Activated CD4-positive, CD25-positive, alpha-beta regulatory T cell treated with anti-CD3 and anti-CD28 coated beads, Interleukin-2, amount 50 U/mL, for 72 hours (primary cell): ENCODE measurements around the gene VPS37D.
A peak's percentile ranks its signal among the peaks of the same experiment; 100 is the strongest.

Source experiments
- DNase-seq: peaks from one replicate; pipeline ENCODE4 v3.0.0; 2021

The VPS37D gene

DNA sequence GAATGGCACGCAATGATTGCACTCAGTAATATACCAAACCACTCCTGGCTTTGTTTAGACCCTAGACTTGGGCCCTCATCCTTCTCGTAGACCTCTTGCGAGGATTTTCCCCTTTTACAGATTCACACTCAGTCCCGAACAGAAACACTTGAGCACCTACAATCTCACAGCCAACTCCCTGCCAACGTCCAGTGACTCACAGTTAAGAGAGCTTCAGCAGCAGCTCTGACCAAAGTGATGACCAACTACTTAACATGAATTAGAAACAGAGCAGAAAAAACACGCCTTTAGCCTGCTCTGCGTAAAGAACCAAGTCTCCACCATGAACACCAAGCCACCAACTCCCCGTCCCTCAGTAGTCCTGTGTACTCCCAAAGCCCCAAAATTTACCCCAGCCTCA is 13.4 kb downstream of the VPS37D start:
- DNase-seq: no peak

DNA sequence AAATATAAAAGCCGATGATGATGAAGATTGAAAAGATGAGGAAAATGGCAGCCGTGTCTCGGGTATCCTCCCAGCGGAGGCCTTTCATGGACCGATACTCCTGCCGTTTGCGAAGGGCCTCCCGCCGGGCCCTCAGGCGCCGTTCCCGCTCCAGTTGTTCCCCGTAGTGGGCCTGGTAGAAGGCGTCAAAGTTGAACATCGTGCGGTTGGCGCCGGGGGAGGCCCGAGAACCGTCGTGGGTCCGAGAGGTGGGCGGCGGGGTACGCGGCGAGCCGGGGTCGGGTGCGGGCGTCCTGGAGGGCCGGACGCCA is 15.1 kb downstream of the VPS37D start:
- DNase-seq: no peak

DNA sequence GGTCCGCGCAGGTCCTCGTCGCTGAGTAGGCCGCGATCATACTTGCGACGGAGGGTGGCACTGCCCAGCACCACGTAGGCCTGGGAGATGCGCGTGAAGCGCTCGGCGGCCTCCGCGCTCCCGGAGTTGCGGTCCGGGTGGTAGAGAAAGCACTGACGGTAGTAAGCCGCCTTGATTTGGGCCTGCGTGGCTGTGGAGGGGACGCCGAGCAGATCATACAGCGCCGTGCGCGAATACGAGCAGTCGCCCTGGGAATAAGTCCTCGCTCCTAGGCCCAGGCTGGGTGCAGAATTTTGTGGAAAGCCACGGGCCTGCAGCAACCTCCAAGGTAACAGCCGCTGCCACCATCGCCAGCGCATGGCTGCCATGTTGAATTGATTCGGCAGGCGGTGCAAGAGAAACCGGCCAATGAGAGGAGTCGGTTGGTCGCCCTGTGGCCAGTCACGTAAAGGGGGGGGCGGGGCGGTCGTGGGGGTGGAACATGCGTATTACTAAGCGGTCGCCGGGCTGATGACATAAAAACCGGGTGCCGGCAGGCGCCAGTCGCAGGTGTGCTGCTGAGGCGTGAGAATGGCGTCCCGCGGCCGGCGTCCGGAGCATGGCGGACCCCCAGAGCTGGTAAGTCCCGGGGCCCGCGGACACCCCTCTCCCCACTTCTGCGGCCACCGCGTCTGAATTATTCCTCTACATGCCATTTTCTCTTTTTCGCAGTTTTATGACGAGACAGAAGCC is 15.6 kb downstream of the VPS37D start, which contains the start of the genes BUD23 and DNAJC30:
TSS of gene BUD23 (plus strand) at position 542 of the 732 bp plus-strand sequence. CDS start at position 571, 29 bp downstream.
TSS of gene DNAJC30 (minus strand) at position 398 of the 732 bp plus-strand sequence. CDS start at position 368, 30 bp downstream.
- DNase-seq: peak; percentile 88

DNA sequence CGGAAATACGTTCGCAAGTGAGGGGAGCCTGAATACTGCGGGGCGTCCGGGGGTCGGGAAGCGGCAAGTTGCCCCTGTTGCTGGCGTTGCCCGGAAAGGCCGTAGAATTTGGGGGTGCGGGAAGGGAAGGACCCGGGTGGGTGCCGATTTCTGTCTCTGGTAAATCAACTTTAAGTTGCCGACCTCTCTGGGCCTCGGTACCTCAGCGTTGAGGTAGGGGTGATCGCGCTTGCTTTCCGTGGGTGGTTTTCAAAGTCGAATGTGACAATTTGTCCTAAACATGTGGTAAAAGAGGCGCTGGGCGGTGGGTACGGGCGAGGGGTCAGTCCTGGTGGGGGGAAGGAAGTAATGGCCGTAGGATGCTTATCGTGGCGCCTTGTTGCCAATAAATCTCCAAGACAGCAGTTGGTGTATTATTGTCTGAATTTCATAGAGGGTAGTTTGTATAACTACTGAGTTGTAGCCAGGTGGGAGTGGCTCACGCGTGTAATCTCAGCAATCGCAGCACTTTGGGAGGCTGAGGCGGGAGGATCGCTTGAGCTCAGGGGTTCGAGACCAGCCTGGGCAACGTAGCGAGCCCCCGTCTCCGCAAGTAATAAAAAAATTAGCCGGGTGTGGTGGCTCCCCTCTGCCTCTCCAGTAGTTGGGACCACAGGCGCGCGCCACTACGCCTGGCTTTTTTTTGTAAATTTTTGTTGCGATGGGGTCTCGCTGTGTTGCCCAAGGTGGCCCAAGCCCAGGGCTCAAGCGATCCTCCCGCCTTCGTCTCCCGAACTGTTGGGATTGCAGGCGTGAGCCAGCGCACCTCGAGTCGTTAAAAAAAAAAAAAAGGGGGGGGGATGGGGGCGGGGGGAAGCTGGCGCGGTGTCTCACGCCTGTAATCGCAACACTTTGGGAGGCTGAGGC is 16.4 kb downstream of the VPS37D start:
- no peak for DNase-seq

DNA sequence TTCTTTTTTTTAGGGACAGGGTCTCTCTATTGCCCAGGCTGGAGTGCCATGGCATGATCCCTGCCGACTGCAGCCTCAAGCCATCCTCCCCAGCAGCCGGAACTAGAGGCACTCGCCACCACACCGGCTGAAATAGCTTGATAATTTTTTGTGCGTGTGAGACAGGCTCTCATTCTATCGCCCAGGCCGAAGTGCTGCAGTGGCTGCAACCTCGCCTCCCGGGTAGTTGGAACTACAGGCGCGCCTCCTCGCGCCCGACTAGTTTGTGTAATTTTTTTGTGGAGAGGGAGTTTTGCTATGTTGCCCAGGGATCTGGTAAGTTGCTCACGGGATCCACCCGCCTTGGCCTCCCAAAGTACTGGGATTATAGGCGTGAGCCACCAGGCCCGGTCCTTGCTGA is 17.7 kb downstream of the VPS37D start:
- DNase-seq: no peak

DNA sequence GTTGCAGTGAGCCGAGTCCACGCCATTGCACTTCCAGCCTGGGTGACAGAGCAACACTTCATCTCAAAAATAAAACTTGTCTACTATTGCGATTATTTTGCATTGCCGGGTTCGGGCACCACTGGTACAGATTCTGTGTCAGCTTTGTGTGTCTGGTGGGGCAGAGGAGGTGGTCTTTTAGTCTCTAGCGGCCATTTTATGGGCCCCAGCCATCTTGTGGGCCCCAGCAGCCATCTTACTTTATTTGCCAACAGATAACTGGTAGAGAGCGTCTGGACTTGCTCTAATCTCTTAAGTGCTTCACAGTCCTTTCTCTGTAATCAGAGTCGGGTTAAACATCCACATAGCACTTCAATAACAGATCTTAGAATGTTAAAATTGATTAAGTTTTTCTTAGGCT is 20.7 kb downstream of the VPS37D start:
- DNase-seq: no peak

DNA sequence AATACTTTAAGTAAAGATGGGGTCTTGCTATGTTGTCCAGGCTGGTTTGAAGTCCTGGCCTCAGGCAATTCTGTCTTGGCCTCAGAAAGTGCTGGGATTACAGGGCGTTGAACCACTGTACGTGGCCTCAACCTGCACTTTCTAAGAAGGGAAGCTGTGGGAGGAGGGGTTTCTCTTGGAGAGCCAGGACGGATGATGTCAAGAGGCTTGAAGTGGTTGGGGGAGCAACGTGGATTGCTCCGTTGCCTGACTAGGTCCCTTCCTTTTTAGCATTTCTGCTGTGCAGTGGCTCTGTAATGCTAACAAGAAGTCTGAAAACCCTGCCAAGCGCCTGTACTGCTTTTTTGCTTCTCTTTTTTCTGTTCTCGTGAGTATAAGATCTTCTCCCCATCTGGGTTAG is 23.0 kb downstream of the VPS37D start:
- DNase-seq: no peak

DNA sequence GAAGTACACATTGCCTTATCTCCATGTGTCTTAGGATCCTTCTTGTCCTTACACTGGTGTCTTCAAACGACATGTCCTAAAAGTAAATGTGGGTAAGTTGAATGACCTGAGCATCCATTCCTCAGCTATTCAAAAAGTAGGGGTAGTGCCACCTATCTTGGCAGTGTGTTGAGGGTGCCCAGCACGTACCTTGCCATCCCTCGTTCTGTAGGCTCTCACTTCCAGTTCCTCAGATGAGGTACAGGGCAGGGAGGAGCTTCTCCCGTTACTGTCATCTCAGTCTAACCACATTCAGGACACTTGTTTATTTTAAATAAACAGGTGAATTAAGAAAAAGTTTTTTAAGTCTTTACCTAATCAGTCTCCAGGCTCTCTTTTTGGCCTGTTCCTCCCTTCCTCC is 28.7 kb downstream of the VPS37D start:
- DNase-seq: no peak

DNA sequence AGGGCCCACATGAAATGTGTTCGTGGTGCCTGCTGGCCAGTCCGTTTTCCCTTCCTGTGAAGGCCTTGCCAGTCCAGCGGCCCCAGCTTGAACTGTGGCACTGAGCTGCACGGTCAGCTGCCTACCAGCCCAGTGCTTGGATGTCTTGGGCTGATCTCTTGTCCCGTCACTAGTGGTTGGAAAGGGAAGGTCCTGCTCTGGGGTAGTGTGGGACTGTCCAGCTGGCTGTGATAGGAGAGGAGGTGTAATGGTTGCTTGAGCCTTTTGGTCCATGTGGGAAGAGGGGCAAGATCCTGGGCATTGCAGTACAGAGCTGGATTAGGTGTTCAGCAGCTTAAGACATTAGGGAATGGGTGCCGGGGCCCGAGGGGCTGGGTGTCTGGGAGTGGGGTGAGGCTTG is 30.8 kb downstream of the VPS37D start:
- DNase-seq: no peak

DNA sequence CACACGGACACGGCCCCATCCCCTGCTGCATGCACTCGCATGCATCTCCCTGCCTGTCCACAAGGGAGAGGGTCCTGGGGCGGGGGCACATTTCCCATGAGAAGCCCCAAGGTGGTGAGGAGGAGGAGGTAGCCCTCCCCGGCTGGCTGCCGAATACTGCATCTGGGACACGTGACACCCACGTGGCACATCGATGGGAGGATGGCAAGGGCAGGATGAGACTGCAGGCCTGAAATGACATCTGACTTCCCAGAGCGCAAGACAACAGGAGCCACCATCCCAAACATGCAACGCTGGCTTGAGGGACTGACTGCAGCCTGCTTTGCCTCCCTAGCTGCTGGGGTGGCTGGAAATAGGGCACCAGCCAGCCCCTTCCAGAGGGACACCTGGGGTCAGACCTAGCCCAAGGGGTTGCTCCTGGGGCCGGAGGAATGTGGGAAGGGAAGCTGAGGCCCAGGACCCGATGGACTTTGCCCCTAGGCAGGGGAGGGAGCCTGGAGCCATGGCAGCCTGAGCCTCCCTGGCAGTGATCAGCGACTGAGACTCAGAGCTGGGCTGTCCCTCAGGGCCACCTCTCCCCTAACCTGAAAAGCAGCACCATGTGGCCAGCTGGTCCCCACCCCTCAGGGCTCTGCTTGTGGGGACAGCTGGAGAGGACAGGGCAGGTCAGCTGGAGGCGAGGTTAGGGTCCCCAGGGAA is 31.9 kb downstream of the VPS37D start:
- DNase-seq: no peak

DNA sequence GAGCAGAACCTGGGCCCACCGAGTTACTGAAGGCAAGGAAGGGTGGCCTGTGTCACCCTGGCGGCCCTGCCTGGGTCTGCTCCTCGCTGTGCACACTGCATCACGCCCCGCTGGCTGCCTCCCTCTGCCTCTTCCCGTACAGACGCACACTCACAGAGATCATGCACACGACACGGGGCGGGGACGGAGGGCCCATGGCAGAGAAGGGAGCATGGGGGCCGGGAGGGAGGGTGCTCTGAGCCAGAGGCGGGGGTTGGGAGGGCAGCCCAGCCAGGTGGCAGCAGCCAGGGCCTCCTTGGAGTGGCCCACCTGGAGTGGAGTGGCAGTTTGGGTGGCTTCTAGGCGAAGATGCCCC is 32.4 kb downstream of the VPS37D start:
- DNase-seq: no peak

DNA sequence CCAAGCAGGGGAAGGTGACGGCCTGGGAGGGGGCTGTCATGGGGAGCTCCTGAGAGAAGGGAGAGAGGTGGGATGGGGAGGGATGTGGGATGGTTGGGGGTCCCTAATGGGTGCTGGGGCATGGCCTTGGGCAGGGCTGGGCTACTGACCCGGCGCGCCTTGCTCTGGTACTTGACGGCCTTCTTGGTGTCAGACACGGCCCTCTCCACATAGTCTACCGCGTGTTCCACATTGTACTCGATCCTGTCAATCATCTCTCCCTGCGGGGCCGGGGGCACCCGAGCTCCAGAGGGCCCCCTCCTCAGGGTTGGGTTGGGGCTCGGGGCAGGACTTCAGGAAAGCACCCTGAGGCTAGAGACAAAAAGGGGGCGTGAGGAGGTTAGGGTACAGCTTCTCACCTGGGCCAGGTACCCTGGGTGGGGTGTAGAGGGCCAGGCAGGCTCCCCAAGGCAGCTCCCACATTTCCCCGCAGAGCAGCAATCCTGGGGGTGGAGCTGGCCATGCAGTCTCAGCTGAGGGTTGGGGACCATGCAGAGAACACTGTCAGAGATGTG is 33.0 kb downstream of the VPS37D start:
- DNase-seq: no peak

DNA sequence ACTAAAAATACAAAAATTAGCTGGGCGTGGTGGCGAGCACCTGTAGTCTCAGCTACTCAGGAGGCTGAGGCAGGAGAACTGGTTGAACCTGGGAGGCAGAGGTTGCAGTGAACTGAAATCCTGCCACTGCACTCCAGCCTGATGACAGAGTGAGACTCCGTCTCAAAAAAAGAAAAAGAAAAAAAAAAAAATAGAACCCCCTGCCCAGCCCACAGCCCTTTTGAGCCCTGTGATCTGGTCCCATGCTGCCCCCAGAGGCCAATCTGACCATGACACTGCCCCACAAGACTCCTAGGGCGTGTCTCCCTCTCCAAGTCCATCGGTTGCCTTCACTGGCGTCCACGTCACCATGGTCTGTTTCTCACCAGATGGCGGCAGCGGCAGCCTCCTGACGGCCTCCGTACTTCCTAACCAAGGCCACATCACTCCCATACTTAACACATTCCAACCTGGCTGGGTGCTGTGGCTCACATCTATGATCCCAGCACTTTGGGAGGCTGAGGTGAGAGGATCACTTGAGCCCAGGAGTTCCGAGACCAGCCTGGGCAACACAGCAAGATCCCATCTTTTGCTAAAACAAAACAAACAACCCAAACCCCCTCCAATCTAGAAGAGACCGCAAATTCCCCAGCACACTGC is 33.8 kb downstream of the VPS37D start:
- DNase-seq: peak; percentile 47

DNA sequence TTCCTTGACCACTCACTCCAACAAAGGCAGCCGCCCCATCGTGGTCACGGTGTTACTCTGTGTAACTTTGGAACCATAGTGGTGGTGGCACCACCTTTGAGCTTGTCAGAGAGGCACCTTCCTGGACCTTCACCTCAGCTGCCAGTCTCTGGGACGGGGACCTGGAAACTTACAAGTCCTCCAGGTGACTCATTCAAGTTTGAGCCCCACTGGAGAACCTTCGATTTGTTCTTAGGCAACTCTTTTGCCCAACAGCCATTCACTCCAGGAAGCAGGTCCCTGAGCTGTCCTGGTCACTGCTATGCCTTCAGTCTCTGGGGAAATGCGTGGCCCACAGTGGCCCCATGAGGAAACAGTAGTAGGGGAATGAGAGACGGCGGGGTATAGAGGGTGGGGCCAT is 34.6 kb downstream of the VPS37D start:
- no peak for DNase-seq

DNA sequence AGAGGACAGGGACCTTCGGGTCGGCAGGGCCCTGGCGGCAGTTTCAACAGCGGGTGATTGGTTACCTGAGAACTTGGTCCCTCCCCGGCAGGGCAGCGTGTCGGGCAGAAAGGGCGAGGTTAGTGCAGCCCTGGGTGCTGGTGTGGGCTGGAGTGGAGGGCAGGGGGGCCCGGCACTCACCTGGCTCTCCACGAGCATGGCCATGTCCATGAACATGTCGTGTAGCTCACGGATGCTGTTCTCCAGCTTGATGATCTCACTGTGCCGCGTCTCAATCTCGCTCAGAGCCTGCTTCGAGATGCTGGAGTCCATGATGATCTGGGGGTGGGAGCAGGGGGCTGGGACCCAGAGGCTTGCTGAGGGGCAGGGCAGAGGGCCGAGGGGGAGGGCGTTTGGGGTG is 35.0 kb downstream of the VPS37D start:
- no peak for DNase-seq

DNA sequence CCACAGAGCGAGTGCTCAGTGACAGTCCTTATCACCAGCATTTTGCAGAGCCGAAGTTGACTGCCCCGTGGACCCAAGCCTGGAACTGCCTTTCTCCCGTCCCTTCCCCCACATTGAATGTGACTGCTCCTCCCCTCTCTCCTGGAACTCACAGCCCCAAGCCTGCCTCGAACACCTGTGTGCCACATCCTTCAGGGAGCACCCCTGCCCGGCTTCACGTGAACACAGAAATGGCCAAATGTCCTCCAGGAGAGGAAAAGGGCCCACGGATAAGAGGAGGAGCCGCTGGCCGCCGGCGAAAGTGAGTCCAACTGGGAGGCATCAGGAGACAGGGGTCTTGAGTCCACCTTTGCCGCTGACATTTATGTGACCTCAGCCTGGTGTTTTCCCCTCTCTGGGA is 35.6 kb downstream of the VPS37D start:
- DNase-seq: no peak

DNA sequence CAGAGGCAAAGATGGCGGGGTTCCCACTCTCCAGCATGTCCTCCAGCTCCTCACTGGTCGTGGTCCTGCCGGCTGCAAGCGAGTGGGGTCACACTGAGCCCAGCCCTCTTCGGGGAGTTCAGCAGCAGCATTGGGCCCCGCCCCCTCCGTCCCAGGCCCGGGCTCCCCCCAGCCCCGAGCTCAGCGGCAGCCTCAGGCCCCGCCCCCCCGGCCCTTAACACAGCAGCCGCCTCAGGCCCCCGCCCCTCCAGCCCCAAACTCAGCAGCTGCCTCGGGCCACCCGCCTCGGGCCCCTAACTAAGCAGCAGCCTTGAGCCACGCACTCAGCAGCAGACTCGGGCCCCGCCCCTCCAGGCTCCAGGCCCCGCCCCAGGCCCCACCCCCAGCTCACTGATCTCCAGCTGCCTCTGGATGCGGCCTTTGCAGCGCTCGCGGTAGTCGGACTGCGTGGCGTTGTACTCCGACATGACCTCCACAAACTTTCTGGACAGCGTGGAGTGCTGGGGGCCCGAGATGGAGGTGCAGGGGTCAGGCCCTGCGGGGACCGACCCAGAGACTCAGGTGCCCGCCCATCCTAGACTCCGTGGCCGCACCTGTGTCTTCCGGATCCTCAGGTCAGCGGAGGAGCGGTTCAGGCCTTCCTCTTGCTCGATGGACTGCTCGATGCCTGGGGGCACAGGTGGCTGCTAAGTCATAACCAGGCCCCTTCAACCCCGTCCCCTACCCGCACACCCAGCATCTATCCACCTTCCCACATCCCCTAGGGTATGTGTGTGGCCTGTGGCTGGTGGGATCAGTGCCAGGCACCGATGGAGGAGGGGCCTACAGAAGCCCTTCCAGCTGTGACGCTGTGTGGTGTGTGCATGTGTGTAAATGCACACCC is 36.4 kb downstream of the VPS37D start:
- DNase-seq: no peak

DNA sequence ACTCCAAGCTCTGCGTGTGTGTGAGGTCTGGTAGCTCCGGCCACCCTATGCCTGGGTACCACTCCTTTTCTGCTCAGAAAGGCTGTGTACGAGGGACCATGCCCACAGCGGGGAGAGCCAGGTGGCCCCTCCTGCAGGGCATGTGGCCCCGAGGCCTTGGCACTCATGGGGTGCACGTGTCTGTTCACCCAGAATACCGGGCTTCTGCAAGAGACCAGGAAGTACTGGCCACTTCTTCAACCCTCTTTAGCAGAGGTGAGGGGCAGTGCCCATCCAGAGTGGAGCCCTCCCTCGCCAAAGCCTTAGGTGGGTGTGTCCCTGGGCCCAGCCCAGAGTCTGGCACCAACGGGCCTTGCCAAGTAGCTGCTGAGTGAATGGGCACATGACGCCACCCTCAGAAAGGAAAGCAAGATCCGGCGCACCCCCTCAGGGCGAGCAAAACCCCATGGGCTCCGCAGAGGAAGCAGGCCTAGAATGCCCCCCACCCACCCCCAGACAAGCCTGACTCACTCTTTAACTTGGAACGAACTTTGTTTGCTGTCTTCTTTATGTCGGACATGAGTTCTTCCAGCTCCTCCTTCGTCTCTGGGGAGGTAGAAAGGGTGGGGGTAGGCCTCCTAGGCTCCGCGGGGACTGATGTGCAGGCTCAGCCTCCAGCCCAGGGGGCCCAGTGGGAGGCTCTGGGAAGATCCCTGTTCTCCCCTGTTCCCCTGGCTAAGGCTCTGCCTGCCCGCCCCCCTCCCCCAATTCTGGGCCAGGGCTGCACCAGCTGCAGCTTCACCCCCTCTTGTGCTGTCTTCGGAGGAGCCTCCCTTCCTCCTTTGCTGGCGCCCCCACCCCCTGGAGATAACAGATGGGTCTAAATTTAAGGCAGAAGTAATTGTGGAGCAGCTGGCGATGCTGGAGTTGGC is 37.3 kb downstream of the VPS37D start:
- no peak for DNase-seq

DNA sequence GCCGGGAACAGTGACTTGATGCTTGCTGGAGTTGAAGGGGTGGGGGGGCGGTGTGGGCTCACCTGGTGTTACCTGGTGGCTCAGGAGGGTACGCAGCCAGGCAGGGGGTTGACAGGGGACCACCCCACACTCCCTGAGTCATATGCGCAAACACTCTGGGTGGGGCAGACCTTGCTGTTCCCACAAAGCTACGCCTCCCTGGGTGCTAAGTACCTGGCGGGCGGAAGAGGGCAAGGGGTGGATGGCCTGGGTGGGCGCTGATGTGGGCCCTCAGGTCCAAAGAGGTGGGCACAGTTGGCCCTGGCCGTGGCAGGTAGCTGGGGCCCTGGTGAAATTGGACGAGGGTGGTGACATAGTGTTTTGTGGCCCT is 37.9 kb downstream of the VPS37D start:
- no peak for DNase-seq

DNA sequence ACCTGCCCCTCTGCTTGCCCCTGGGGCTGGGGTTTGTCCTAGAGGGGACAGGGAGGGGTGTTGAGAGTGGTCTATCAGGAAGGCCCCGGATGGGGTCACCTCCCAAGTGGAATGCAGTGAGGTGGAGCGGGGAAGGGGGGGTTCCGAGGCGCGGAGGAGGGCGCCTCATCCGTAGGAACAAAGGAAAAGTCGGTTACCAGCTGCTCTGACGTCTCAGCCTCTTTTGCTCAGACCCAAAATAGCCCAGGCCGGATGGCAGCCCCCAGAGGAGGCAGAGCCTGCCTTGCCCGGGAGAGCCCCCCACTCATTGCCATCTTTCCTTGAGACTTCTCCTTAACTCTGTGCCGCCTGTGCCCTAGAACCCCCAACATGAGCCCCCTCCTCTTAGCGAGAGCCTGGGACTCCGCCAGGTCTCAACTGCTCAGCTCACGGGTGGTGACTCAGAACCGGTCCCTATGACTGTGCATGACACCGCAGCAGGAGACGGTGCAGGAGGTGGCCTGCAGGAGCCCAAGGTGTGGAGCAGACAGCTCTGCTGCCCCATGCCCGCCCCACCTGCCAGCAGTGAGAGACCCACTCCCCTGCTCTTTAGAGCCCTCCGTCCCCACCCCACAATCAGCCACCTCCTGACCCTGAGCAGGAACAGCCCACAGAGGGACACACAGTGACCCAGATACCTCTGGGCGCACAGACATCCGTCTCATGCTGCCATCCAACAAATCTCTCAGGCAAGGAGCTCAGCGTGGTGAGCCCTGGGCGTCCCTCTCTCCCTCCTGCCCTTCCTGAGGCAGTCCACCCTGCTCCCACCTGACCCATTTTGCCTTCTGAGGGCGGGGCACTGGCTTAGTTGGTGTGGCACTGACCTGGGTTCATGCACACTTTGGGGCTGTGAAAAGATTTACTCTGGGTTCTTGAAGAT is 38.8 kb downstream of the VPS37D start:
- no peak for DNase-seq
